HFF-Myc (cell line): Measurements from ENCODE around the gene C9.

Source experiments
- DNase-seq: peaks from one replicate; pipeline ENCODE4 v3.0.0-alpha.2; 2011; ENCODE audit warnings: low read depth; ENCODE audit errors: extremely low read depth
- H3K4me3 ChIP-seq: replicated peaks from 2 replicates; pipeline ENCODE4 v1.5.1; 2011; ENCODE audit warnings: low read depth, mild to moderate bottlenecking, control low read depth, low read length
- TF ChIP-seq, protein P1 (sequence below): IDR thresholded peaks from 2 replicates; pipeline ENCODE4 v1.5.1; 2012; ENCODE audit warnings: mild to moderate bottlenecking, low read depth, low read length, control low read depth; ENCODE audit errors: missing control alignments

C9 gene

DNA sequence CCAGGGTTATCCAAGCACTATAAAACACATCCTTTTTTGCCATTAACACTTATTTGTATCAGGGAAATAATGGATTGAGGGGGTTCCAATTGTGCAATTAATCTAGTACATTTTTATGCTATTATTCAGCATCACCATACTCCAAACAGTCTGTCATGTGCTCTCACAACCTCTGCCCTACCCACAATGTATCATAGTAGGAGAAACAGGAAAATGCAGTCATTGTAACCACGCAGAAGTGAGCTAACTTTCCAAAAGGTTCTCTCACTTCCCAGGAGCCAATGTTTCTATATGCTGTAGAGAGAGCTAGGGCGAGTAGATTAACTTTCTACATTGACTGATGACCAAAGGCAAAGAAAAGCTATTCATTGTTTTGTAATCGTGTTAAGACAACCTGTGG, 30.7 kb upstream of the C9 start:
- TF ChIP-seq, protein P1, sequence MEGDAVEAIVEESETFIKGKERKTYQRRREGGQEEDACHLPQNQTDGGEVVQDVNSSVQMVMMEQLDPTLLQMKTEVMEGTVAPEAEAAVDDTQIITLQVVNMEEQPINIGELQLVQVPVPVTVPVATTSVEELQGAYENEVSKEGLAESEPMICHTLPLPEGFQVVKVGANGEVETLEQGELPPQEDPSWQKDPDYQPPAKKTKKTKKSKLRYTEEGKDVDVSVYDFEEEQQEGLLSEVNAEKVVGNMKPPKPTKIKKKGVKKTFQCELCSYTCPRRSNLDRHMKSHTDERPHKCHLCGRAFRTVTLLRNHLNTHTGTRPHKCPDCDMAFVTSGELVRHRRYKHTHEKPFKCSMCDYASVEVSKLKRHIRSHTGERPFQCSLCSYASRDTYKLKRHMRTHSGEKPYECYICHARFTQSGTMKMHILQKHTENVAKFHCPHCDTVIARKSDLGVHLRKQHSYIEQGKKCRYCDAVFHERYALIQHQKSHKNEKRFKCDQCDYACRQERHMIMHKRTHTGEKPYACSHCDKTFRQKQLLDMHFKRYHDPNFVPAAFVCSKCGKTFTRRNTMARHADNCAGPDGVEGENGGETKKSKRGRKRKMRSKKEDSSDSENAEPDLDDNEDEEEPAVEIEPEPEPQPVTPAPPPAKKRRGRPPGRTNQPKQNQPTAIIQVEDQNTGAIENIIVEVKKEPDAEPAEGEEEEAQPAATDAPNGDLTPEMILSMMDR: no peak
- H3K4me3 ChIP-seq: no peak overlapping the region
- DNase-seq: no peak

DNA sequence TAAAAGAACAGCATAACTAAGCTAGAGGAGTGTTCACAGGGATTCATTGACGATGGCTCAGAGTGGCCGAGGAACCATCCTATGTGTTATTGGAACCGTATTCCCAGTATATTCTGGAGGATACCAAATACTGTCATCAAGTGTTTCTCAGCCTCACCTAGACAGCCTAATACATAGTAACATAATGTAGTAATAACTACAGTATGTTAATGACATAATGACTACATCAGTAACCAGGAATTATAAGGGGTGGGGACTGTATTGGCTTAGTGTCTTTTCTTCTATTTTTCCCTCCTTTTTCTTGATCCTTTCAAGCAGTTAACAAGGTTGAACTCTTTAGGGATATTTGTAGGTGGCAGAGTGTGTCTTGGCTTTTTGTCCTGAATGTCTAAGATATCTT, 26.6 kb upstream of the C9 start:
- H3K4me3 ChIP-seq: no peak overlapping the region
- TF ChIP-seq, protein P1: no peak
- no peak for DNase-seq

DNA sequence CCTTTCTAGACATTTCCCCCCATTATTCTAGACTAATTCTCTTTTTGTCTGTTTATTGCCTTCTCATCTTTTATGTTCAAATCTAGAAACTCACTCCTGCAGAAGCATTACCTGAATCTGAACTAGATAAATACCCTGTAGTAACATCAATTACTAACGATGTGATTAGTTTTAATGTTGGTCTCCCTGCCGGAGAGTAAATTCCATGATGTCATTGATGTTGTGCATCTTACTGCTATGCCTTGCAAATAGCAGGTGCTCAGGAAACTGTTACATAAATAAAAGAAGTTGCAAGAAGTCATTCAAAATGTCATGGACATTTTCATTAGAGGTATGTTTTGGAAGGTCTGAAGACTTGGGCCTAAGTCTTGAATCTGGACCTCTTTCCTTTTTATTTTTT, 23.0 kb upstream of the C9 start:
- TF ChIP-seq, protein P1: no peak
- H3K4me3 ChIP-seq: no peak overlapping the region
- DNase-seq: no peak

DNA sequence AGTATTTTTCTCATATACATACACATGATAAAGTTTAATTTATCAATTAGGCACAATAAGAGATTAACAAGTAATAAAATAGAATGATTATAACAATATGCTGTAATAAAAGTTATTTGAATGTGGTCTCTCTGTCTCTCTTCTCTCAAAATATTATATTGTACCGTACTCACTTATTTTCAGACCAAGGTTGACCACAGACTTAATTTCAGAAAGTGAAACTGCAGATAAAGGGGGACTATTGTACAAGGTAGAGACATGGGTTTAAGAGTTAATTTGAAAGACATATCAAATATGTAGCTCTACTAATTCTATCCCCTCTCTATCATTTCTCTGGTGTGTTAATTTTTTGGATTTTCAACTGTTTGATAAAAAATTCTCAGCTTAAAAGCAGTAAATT, 20.0 kb upstream of the C9 start:
- H3K4me3 ChIP-seq: no peak overlapping the region
- no peak for DNase-seq
- TF ChIP-seq, protein P1: no peak

DNA sequence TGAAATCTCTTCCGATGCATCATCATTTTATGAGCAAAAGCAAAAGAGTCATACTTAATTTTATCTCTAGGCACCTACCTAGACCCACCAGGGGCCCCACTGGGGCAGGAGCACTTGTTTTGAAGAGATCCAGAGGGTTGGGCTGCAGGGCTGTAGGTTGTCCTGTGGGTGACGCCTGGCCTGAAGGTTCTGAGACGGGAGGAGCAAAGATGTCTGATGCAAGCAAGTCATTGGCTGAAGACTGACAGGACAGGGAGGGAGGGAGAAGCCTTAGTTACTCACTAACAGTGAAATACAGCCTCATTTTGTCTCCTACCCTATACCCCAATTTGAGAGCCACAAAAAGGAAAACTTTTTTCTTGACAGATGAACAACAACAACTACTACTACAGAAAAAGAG, 17.1 kb upstream of the C9 start:
- TF ChIP-seq, protein P1: no peak
- H3K4me3 ChIP-seq: no peak overlapping the region

DNA sequence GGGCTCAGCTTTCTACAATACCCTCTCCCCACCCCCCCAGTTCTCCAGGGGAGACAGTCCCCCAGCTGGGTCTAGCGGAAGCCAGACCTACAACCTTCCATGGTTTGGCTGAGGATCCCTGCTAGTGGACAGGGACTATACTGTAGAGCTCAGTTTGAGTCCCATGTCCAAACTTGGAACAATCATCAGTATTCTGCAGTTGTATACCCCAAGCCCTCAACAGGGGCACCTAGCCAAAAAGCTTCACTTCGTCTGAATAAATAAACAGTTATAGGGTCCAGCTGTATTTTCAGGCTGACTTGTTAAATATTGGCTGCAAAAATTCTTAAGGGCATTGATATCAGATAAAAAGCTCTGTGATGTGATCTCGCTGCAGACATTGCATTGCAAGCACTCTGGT, 15.4 kb upstream of the C9 start:
- no peak overlapping the region for H3K4me3 ChIP-seq
- no peak for DNase-seq
- TF ChIP-seq, protein P1: no peak

More for the DNA sequence above, 17.1 kb upstream of the C9 start:
- no peak for DNase-seq

DNA sequence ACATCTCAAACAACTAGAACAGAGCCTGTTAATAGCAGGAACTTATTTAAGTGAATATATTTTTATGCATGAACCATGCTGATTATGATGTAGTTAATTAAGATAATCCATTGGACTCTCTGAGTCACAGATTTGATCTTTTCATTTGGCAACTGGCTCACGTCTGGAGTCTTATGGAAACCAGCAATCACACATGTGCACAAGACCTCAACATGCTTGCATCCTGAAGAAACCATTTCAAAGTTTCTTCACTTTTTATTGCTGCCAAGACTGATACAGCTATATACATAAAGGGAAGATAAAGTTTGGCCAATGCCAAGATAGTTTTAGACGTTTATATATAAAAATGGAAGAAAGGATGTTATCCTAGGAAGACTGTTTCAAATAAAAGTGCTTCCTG, 13.3 kb upstream of the C9 start:
- TF ChIP-seq, protein P1: no peak
- DNase-seq: no peak
- no peak overlapping the region for H3K4me3 ChIP-seq
